Occipital lobe (tissue), 2 donors: ENCODE results near the gene GRPEL2. TPM values are rescaled to one million over a fixed set of nuclear protein-coding genes. Genes with fewer than 3 reads are reported as not detected.
A peak's percentile ranks its signal among the peaks of the same experiment; 100 is the strongest.

Source experiments
- DNase-seq: peaks from one replicate; lab custom pipeline; 2025; lab: John Stamatoyannopoulos, UW
- total RNA-seq: library from RNA; depleted of rRNA; stranded (reverse); fragments of >200 nt; gene quantifications from one replicate; pipeline ENCODE4 v1.2.3, GENCODE V29; 2014

GRPEL2 gene, protein sequence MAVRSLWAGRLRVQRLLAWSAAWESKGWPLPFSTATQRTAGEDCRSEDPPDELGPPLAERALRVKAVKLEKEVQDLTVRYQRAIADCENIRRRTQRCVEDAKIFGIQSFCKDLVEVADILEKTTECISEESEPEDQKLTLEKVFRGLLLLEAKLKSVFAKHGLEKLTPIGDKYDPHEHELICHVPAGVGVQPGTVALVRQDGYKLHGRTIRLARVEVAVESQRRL
- 59.9 TPM for total RNA-seq

DNA sequence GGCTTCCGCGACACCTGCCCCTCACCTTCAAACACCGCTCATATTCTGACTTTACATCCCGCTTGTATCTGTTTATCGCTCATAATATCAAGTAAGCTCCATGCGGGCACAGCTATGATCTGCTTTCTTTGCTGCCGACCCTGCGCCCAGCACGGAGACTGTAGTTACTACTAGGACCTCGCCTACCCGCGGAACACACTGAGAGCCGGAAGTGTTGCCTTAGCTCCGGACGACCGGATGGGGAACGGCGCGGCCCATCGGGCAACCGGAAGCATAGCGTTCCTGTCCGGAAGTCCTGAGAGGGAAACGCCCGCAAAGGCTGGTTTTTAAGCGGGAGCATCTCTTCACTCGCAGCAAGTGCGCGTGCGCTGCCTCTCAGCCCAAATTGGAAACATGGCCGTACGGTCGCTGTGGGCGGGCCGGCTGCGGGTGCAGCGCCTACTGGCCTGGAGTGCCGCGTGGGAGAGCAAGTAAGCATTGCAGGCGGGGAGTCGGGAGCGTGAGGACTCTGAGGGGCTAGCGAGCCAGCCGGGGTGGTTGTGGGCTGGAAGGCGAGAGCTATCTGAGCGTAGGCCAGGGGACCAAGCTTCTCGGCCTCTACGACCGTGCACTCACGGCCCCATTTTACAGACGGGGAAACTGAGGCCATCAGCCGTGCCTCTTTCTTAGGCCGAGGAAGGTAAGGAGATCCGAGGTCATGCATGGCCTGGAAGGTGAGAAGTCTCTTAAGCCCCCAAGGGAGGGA is at the start of gene GRPEL2:
Gene GRPEL2, plus strand, starts transcription at position 353 of the 745 bp plus-strand sequence. Its CDS starts 41 bp downstream, at position 394.
- DNase-seq, result peak; percentile 94

DNA sequence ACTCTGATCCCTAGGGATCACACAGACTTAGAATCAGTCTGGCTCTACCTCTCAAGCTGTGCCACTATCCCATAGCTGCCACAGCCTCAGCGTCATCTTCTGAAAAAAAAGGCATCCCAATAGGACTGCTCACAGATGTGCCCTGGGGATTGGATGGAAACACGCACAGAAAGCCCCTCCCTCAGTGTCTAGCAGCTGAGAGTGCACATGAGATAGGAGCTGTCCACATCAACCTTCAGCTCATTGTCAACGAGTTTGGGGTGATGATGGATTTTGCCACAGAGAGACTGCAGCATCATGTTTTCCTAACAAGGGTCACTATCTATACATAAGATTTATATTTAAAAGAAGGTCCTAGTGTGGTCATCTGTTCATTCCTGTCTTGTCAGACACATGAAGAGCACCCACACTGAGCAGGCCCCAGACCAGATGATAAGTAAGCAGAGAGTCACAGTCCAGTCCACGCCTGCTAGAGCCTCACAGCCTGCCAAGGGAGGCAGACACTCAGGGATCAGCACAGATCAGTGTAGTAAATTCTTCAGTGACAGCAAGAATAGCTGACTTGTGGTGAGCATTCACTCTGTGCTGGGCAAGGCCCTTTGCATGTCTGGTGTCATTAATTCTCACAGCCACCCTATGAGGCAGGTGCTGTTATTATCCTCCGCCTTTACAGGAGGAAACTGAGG is 47.8 kb upstream of the GRPEL2 start:
- no peak for DNase-seq

DNA sequence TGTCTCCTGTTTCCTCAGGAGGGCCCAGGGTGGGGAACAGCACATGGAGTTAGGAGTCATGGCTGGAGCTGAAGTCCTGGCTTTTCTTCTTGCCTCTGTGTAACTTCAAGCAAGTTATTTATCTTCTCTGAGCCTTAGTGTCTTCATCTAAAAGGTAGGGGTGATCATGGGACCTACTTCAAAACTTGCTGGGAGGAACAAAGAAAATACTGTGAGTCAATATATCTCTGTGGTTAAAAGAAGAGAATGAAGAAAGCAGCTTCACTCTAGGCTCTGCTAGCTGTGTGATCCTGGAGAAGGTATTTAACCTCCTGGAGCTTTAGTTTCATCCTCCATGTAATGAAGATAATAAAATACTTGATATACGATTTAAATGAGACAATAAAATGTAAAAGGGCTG is 47.1 kb upstream of the GRPEL2 start:
- no peak for DNase-seq

DNA sequence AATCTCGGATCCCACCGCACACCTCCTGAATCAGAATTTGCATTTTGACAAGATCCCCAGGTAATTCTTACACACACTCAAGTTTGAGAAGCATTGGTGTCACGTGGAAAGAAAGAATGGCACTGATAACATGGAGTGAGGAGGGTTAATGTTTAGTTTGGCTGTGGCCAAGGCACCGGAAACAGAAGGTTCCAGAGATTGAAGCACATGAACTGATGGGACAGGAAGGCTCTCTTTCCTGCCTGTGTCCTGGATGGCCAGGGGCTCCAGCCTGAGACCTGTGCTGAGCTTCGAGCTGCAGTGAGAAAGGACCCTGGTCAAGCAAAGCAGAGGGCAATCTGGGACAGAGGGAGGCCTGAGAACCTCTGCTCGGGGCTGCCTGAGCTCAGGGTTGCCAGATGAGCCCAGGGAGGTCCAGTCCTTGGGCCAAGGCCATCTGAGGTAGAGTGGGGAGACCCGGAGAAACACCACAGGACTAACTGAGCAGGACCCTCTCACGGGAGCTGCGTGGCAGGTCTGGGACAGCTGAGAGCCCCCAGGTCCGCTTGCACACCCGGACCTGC is 46.4 kb upstream of the GRPEL2 start:
- DNase-seq, result no peak

DNA sequence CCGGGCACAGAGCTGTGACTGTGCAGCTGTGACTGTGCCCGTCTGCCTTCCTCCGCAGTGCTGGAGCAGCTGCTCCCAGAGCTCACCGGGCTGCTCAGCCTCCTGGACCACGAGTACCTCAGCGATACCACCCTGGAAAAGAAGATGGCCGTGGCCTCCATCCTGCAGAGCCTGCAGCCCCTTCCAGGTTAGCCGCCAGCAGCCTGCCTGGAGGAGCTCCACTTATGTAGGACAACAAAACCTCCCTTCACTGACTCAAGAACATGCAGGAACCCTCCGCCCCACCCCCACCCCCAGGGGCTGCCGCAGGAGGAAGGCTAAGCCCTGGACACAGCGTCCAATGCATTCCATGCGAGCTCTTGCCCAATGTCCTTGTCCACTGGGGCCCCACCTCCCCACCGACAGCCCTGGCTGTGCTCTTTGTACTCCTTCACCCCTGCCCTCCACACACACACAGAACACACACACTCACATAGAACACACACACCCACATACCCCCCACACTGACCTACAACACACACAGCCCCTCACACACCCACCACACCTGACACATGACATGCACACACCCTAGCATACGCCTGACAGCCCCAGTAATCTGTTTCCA is 45.7 kb upstream of the GRPEL2 start:
- DNase-seq, result no peak

DNA sequence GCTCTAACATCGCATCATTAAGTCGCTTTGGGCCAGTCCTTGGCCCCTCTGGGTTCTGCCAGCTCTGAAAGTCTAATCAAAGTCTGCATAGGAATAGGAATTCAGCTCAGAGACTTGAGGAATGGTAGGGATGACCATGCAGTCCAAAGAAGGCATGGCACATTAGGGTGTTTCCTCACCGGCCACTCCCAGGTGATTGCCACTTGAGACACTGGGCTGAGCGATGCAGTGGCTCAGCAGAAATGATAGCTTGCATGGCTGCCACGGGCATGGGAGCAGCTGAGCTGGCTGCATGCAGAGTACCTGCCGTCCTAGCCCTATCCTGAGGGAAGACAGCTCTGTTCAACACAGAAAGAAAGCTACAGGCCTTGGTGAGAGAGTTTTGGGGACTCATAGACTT is 44.9 kb upstream of the GRPEL2 start:
- no peak for DNase-seq

DNA sequence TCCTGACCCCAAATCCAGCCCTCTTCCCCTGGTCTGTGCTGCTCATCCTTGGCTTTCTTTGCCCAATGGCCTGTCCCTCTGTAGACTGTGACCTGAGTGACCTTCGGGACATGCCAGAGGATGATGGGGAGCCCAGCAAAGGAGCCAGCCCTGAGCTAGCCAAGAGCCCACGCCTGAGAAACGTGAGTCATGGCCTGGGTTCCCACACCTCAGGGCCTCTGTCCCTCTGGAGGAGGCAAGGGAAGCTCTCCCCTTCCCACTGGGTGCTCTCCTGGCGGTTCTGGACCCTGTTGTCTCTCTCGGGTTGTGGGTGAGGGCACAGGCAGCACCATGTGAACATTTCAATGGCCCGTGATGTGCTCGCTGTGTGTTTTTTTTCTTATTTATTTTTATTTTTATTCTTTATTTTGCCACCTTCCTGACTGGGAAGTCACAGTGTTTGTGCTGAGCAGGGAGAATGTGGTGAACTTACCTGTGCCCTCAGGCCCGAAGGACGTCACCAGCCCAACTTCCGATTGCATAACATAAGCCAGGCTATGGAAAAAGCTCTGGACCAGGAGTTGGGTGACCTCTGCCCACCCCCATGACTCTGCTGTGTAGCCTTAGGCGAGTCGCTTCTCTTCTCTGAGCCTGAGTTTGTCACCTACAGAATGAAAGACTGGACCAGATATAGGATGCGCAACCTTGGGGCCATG is 44.1 kb upstream of the GRPEL2 start:
- no peak for DNase-seq

DNA sequence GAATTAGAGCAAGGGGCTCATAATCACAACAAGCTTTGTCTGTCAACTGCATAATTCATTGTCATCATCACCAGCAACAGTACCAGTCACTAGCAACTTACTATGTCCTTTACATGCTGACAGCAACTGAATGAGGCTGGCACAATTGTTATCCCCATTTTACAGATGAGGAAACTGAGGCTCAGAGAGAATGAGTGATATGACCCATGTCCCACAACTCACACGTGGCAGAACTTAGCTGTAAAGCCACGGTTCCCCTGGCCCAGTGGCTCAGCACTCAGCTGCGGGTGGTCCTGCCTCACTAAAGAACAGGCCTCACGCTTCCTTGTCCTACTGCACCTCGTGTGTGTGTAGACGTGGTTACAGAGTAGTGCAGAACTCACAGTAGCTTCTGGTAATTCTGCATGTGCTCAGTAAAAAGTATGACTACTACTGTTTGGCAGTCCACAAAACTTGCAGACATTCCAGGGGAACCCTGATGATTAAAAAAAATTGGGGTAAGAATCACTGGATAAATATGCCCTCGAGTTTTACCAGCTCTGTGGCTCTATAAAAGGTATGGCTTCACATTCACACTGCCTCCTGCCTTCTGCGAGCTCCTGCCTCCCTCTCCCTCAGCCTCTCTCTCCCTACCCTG is 43.4 kb upstream of the GRPEL2 start:
- no peak for DNase-seq

DNA sequence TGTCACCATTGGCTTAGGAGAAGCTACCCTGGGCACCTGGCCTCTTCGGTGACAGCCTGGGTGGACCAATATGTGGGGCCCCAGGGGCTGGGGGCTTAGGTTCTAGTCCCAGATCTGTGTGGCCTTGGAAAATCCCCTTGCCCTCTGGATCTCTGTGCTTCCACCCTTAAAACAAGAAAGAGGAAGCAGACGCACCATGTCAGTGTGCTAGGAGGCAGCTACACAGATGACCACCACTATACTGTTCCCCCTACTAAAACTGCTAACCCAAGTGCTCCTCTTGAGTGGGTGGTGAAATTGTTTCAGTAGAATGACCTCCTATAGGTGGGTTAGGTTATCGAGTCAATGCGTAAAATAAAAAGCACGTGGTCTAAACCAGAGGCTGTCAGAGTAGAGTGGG is 42.7 kb upstream of the GRPEL2 start:
- DNase-seq, result no peak

DNA sequence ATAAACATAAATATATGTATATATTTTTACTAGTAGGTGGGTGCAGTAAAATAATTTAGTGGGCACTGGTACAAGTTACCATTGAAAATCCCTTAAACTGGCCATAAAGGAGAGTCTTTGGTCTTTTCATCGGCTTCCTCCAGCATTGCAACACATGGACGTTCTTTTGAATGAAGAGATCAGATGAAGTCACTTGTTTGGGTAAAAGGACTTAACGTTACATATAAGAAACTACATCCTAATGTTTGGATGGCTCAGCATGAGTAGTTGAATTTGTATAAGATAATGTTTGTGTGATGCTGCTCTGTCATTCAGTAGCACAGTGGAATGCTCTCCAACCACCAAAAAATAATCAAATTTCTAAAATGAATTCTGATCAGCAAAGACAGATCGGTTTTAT is 42.1 kb upstream of the GRPEL2 start:
- no peak for DNase-seq

DNA sequence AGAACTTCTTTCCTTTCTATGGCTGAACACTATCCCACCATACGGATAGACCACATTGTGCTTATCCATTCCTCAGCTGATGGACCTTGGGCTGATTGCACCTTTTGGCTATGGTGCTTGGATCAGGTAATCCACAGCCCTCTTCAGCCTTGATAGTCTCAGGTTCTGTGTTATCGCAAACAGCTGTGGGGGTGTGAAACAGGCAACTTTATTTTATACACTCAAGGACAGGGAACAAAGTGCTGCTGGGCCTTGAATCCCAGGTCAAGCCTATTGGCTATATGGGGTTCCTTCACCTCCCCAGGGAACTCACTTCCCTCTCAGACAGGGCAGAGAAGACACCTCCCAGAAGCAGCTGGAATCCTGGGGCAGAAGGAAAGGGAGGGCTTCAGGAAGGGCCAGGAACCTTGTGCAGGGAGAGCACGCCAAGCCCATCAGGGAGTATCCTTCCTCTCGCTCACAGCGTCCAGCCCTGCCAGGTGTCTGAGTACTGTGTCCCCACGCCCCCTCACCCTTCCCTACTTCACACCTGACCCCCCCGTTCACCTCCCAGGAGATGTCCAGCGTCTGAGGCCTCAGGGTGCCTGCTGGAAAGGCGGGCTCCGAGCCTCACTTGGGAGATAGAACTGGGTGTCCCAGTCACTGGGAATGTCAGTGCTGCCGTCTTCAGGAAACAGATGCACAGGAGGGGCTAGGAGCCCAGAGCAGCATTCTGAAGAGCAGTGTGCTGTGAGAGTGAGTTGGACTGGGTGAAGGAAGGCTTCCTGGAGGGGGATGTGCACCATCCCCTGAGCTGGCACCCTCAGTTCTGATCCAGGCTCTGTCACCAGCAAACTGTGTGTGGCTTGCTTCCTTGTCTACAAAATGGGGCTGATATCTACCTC is 40.9 kb upstream of the GRPEL2 start:
- DNase-seq, result no peak

DNA sequence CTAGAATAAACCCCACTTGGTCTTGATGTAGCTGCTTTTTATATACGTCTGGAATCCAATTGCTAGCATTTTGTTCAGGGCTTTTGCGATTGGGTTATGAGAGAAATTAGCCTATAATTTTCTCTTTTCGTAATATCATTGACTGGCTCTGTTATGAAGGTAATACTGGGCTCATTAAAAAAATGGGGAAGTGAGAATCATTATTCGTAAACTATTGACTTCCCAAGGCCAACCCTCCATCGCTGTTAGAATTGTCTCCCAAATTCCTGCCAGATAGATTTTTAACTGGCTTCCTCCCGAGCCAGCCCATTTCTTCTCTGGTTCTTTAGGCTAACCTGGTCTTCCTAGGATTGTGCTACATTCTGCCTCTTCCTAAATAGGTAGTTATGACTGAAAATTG is 35.9 kb upstream of the GRPEL2 start:
- no peak for DNase-seq

DNA sequence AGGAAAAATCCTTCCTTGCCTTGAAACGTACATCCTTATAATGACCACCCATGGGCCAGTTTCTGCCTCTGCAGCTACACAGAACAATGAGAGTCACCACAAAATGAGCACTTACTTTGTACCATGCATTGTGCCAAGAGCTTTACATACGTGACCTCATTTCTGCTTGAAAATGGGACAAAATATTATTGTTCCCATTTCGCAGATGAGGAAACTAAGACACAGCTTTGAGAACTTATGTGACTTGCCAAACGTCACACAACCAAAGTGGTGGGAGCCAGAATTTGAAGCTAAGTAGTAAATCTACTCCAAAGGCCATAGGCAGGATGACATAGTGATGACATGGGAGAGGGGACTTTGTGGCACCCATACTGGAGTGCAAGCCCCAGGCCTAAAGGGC is 34.8 kb upstream of the GRPEL2 start:
- DNase-seq, result no peak

DNA sequence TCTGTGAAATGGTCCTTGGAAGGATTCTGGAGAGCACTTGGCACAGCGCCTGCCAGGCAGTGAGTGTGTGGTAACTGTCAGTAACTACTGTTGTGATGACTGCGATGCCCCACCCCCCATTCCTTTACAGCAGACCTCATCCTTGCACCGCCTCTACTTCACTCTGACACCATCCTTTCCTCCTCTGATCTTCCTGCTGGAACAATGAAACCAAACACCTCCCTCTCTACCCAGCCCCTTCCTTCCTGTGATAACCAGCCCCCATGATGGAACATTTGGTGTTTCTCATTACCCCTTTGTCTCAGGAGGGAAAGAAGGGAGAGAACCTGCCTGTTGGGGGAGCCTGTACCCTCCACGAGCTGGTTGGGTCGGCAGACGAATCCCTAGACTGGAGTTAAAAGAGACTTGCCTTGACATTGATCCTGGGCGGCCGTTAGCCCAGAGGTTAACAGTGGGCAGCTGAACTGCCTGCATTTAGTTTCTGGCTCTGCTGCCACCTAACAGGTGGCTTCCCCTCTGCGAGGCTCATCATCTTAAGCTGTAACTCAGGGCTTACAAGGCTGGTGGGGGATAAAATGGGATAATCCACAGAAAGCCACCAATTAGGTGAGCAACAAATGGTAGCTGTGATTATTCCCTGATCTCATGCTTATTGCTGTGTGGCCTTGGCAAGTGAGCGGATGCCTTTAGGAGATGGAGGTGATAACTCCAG is 34.2 kb upstream of the GRPEL2 start:
- no peak for DNase-seq

DNA sequence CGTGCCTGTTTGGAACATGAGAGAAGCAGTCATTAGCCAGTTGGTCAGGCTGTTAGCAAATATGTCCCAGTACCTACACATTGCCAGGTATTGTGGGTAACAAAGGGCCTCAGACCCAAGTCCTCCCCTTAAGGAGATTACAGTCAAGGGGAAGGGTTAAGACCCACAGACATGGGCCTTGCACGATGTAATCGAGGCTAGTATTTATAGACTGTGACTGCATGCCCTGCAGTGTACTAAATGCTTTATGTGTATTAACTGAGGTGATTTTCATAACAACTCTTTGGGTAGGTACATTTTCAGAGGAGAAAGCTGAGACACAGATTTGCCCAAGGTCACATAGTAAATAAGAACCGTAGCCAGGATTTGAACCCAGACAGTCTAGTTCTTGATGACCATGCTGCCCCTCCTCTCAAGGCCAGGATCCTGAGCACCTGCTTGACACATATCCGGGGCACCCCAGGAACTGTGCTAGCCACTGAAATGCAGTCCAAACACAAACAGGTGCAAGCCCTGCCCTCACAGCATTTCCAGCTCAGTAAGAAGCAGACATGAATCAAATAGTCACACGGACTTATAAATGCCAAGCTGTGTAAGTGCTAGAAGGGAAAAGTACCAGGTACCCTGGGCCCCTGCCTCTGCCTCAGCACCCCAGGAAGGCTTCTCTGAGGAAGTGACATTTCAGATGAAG is 32.0 kb upstream of the GRPEL2 start:
- no peak for DNase-seq

DNA sequence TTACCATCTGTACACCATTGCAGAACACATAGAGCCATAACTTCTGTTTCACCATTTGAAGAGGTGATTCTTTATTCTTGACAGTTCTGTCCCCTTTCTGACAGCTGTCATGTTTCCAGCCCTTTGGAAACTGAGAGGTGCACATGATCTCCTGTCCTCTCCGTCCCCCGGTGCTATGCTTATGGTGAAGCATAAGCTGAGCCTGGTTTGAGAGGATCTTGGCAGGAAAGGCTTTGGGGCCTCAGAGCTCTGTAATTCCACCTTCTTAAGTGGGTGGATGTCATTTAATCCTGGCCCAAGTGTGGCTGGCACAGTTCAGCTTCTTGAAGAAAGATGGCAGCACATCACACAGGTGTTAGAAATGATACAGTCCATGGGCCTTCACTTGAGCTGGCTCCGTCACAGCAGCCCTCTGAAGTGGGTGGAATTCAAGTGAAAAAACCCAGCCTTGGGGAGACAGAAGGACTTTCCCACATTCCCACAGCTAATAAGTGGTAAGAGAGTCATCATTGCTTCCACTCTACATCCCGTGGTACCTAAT is 30.7 kb upstream of the GRPEL2 start:
- DNase-seq, result no peak

DNA sequence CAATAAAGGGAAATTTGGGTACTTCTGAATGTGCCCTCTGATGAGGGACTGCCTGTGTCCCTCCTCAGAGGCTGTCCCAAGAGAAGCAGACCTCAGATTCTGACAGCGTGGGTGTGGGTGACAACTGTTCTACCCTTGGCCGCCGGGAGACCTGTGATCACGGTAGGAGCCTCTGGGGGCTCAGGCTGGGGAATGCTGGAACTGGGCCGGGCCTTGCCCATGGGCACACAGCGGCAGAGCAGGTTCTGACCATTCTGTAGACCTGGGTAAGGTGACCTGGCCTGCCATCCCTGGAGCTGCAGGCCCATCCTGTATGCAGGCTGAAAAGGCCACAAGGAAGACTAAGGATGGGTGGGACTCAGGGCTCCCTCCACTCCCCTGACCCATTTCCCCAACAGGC is 29.5 kb upstream of the GRPEL2 start:
- no peak for DNase-seq
